Measurements from ENCODE around the gene TMEM205.
"Not testable (repeated sequence)": the region's sequence is repeated elsewhere in the genome, so short reads cannot be mapped to it uniquely, and the experiment has no call there.

TMEM205 gene

DNA sequence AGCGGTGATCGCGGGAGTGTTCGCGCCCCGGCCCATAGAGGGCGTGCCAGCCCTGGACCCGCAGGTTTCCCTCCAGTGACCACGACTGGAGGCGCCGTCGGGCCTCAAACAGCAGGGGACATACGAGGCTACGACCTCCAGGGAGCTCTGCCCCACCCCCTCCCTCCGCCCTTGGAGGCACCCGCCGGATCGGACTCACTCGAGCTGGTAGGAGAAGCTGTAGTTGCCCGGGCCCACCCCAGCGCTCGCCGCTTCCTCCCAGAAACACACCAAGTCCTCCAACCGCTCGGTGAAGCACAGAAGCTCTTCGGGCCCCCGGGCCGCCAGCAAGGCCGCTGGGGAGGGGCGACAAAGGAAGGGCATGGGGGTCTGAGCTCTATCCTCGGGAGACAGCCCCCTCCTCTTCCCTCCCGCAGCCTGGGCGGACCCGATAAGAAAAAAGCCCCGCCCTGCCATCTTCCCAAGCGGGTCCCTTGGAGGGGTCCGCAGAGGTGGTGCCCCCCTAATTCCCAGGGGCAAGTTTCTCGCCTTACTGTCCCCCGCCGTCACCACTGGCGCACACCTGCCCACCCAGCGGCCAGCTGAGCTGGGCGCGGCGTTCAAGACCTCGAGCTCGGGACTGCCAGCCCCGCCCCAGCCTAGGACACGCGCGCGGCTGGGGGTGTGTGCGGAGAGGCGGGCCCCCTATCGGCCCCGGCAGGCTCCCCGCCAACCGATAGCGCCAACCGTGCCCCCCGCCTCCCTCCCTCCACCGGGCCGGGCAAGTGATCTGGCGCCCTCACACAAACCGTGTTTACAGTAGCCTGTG lies 37.0 kb upstream of the TMEM205 start:
- H3K27ac ChIP-seq (ENCODE audit: insufficient read depth in 1 of 2, low read depth in 1 of 2, low read length in 2 of 2, poor library complexity in 1 of 2, severe bottlenecking in 2 of 2), result peak overlapping the region in 1 of 2 experiments; percentile 54
- peaks cover 8 to 55% (median 50%) of the 10 kb centered on the region in 4 experiments for H3K4me1 ChIP-seq (ENCODE audit: control extremely low read depth in 1 of 4, control insufficient read depth in 4 of 4, insufficient read depth in 4 of 4, low read length in 3 of 4)

DNA sequence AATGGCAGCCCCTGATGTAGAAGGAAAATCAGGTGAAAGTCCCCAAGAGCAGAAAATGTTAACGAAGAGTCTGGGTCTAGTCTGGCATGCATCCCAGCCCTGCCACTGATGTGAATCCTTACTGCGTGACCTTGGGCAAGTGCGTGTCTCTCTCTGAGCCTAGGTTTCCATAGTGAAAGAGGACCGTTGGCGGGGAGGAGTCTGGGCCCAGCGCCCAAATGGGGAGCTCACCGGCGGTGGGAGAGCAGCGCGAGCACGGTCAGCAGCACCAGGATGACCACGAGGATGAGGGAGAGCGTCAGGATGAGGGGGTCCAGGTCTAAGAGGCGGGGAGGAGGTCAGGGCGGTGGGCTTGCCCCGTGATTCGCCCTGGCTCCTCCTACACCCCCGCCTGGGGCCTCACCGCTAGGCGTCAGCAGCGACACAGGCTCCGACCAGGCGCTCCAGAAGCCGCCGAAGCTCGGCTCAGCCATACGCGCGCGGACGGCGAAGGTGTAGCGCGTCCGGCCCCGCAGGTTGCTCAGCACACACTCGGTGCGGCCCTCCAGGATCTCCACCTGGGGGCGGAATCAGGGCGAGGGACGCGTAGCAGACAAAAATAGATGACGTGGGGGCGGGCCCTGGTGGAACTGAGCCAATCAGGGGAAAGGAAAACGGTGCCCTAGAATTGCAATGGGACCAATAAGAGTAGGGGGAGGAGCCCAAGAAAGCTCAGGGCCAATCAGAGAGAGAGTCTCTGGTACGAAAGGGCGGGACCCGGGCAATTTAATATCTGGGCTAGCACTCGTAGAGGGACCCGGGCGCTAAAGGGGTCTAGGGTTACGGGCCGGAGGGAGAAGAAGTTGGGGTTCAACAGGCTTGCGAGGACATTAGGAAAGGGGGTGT lies 34.8 kb upstream of the TMEM205 start:
- Histone ChIP-seq H3K36me3 (ENCODE audit: control insufficient read depth in 4 of 4, insufficient read depth in 4 of 4, low read length in 3 of 4) (no peaks in the 10 kb centered on the region), H3K9me3 (ENCODE audit: control extremely low read depth in 1 of 5, control insufficient read depth in 4 of 5, insufficient read depth in 2 of 5, low read depth in 1 of 5, low read length in 4 of 5) (no peaks in the 10 kb centered on the region), H3K4me1 (ENCODE audit: control extremely low read depth in 1 of 4, control insufficient read depth in 4 of 4, insufficient read depth in 4 of 4, low read length in 3 of 4) (peaks cover 13 to 66% (median 61%) of the 10 kb centered on the region in 4 experiments), H3K27me3 (replicated peaks in 2 of 5; ENCODE audit: control insufficient read depth in 4 of 5, insufficient read depth in 5 of 5, low read length in 4 of 5) (peaks cover 0 to 6% (median 0%) of the 10 kb centered on the region in 5 experiments), H3K4me3 (ENCODE audit: control insufficient read depth in 1 of 7, extremely low read depth in 1 of 7, insufficient read depth in 4 of 7, low read depth in 2 of 7, low read length in 6 of 7) (peak overlapping the region; percentile 47 to 87 (median 71)), H3K27ac (ENCODE audit: insufficient read depth in 1 of 2, low read depth in 1 of 2, low read length in 2 of 2, poor library complexity in 1 of 2, severe bottlenecking in 2 of 2) (peak overlapping the region; percentile 50 to 80)
- peak; percentile 96 to 98 (median 97) for DNase-seq
- ChIA-PET POLR2A (interaction anchor here (0.6 to 1.0 kb wide), 3 partner anchors 35 to 1632 kb away, joined by 3 to 6 read pairs (median 4); partner anchors contain the start of genes CCDC159, RAB3D and TMEM205), CTCF (interaction anchor here (0.7 to 6.0 kb wide), 28 partner anchors 10 to 104 kb away, joined by 3 to 36 read pairs (median 4); partner anchors contain the start of genes CCDC159, ODAD3, PRKCSH and RAB3D)
- WGBS (ENCODE audit: insufficient coverage), result 1% methylated on average over 49 of the region's 54 CpGs

More for the DNA sequence above, 37.0 kb upstream of the TMEM205 start:
- Histone ChIP-seq H3K9me3 (ENCODE audit: control extremely low read depth in 1 of 5, control insufficient read depth in 4 of 5, insufficient read depth in 2 of 5, low read depth in 1 of 5, low read length in 4 of 5) (no peaks in the 10 kb centered on the region), H3K4me3 (ENCODE audit: control insufficient read depth in 1 of 7, extremely low read depth in 1 of 7, insufficient read depth in 4 of 7, low read depth in 2 of 7, low read length in 6 of 7) (peak overlapping the region; percentile 24 to 67 (median 54)), H3K36me3 (ENCODE audit: control insufficient read depth in 4 of 4, insufficient read depth in 4 of 4, low read length in 3 of 4) (no peaks in the 10 kb centered on the region), H3K27me3 (replicated peaks in 2 of 5; ENCODE audit: control insufficient read depth in 4 of 5, insufficient read depth in 5 of 5, low read length in 4 of 5) (peaks cover 0 to 6% (median 0%) of the 10 kb centered on the region in 5 experiments)
- ChIA-PET POLR2A (interaction anchor here (1.6 kb wide), 1 partner anchor 39 kb away, joined by 5 read pairs; no protein-coding TSS in a partner anchor), CTCF (interaction anchor here (0.6 to 6.0 kb wide), 21 partner anchors 8 to 100 kb away, joined by 3 to 36 read pairs (median 4); partner anchors contain the start of genes RGL3 and SWSAP1)
- peak; percentile 81 to 85 (median 82) for DNase-seq
- WGBS (ENCODE audit: insufficient coverage), result 0% methylated on average over 45 of the region's 65 CpGs

DNA sequence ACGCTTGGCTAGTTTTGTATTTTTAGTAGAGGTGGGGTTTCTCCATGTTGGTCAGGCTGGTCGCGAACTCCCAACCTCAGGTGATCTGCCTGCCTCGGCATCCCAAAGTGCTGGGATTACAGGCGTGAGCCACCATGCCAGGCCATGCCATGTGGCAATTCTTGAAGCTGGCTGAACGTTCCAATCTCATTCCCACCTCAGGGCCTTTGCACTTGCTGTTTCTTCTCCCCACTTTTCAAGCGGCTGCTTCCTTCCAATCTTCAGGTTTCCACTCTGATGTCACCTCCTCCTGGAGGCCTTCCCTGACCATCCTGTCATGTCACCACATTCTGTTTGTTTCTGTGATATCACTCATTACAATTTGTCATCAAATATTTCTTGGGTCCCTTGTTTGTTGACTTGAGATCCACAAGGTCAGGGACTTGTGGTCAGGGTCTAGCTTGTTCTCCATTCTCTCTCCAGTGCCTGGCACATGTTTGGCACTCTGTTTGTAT lies 33.8 kb upstream of the TMEM205 start:
- Histone ChIP-seq H3K9me3 (ENCODE audit: control extremely low read depth in 1 of 5, control insufficient read depth in 4 of 5, insufficient read depth in 2 of 5, low read depth in 1 of 5, low read length in 4 of 5) (no peaks in the 10 kb centered on the region), H3K27me3 (replicated peaks in 2 of 5; ENCODE audit: control insufficient read depth in 4 of 5, insufficient read depth in 5 of 5, low read length in 4 of 5) (peaks cover 0 to 6% (median 0%) of the 10 kb centered on the region in 5 experiments), H3K27ac (ENCODE audit: insufficient read depth in 1 of 2, low read depth in 1 of 2, low read length in 2 of 2, poor library complexity in 1 of 2, severe bottlenecking in 2 of 2) (no peak overlapping the region), H3K4me1 (ENCODE audit: control extremely low read depth in 1 of 4, control insufficient read depth in 4 of 4, insufficient read depth in 4 of 4, low read length in 3 of 4) (peaks cover 15 to 76% (median 69%) of the 10 kb centered on the region in 4 experiments), H3K4me3 (ENCODE audit: control insufficient read depth in 1 of 7, extremely low read depth in 1 of 7, insufficient read depth in 4 of 7, low read depth in 2 of 7, low read length in 6 of 7) (no peak overlapping the region), H3K36me3 (ENCODE audit: control insufficient read depth in 4 of 4, insufficient read depth in 4 of 4, low read length in 3 of 4) (no peaks in the 10 kb centered on the region)
- WGBS (ENCODE audit: insufficient coverage), result 98% methylated on average over 6 of the region's 7 CpGs
- ChIA-PET CTCF (interaction anchor here (0.8 to 6.0 kb wide), 14 partner anchors 27 to 103 kb away, joined by 3 to 36 read pairs (median 6); partner anchors contain the start of gene RGL3), POLR2A (no interaction called here)
- peak in 1 of 3 donors; percentile 14 for DNase-seq

DNA sequence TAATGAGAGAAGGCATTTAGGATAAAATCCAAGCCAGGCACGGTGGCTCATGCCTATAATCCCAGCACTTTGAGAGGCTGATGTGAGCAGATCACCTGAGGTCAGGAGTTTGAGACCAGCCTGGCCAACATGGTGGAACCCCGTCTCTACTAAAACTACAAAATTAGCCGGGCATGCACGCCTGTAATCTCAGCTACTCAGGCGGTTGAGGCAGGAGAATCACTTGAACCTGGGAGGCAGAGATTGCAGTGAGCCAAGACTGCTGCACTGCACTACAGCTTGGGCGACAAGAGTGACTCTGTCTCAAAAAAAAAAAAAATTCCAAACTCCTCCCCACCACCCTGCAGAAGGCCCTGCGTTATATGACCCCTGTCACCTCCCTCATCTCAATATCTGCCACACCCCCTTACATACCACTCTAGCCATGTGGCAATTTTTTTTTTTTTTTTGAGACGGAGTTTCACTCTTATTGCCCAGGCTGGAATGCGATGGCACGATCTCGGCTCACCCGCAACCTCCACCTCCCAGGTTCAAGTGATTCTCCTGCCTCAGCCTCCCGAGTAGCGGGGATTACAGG lies 33.3 kb upstream of the TMEM205 start:
- 91% methylated on average over 6 of the region's 14 CpGs for WGBS (ENCODE audit: insufficient coverage)
- H3K27me3 ChIP-seq (replicated peaks in 2 of 5; ENCODE audit: control insufficient read depth in 4 of 5, insufficient read depth in 5 of 5, low read length in 4 of 5); H3K4me3 ChIP-seq (ENCODE audit: control insufficient read depth in 1 of 7, extremely low read depth in 1 of 7, insufficient read depth in 4 of 7, low read depth in 2 of 7, low read length in 6 of 7); H3K9me3 ChIP-seq (ENCODE audit: control extremely low read depth in 1 of 5, control insufficient read depth in 4 of 5, insufficient read depth in 2 of 5, low read depth in 1 of 5, low read length in 4 of 5); H3K36me3 ChIP-seq (ENCODE audit: control insufficient read depth in 4 of 4, insufficient read depth in 4 of 4, low read length in 3 of 4); POLR2A ChIA-PET; H3K27ac ChIP-seq (ENCODE audit: insufficient read depth in 1 of 2, low read depth in 1 of 2, low read length in 2 of 2, poor library complexity in 1 of 2, severe bottlenecking in 2 of 2): not testable (repeated sequence)
- peak in 1 of 3 donors; percentile 15 for DNase-seq
- H3K4me1 ChIP-seq (ENCODE audit: control extremely low read depth in 1 of 4, control insufficient read depth in 4 of 4, insufficient read depth in 4 of 4, low read length in 3 of 4), result peaks cover 15 to 75% (median 70%) of the 10 kb centered on the region in 4 experiments
- CTCF ChIA-PET, result interaction anchor here (1.4 to 6.0 kb wide), 7 partner anchors 8 to 104 kb away, joined by 4 to 36 read pairs (median 8); no protein-coding TSS in a partner anchor

DNA sequence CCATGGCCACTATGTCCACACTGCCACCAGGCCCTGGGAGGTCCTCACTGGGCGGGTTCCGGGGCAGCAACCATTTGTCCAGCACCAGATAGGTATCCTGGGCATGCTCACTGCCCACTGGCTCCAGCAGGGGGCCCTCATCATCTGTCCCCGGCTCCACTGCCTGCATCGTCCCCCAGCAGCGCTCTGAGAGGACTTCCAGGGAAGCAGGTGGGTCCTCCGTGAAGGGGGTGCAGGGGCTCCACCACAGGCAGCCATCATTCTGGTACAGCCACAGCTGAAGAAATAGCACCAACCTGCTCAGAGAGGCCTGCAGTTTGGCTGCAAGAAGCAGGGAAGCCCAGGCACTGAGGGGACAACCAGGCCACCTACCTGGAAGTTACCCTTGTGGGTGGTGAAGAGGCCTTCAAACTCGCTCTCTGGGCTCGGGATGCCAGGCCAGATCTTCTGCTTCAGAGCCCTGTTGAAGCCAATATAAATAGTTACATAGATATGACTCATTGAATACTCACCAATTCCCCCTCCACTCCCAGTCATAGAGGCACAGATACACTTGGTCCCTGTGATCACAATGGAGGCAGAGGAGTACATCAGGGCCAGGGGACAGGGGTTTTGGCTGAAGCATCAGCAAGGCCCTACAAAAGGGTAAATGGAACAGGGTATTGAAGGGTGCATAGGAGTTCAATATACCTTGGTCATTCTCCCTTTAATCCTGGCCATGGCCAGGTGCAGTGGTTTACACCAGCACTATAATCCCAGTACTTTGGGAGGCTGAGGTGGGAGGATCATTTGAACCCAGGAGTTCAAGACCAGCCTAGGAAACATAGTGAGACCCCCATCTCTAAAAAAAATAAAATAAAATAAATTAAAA lies 32.5 kb upstream of the TMEM205 start:
- no peaks in the 10 kb centered on the region for H3K9me3 ChIP-seq (ENCODE audit: control extremely low read depth in 1 of 5, control insufficient read depth in 4 of 5, insufficient read depth in 2 of 5, low read depth in 1 of 5, low read length in 4 of 5)
- ChIA-PET POLR2A (interaction anchor here (0.7 kb wide), 1 partner anchor 66 kb away, joined by 3 read pairs; no protein-coding TSS in a partner anchor), CTCF (interaction anchor here (1.0 to 3.1 kb wide), 17 partner anchors 9 to 107 kb away, joined by 3 to 18 read pairs (median 5); partner anchors contain the start of gene TSPAN16)
- peaks cover 0 to 6% (median 0%) of the 10 kb centered on the region in 5 experiments for H3K27me3 ChIP-seq (replicated peaks in 2 of 5; ENCODE audit: control insufficient read depth in 4 of 5, insufficient read depth in 5 of 5, low read length in 4 of 5)
- peaks cover 19 to 76% (median 70%) of the 10 kb centered on the region in 4 experiments for H3K4me1 ChIP-seq (ENCODE audit: control extremely low read depth in 1 of 4, control insufficient read depth in 4 of 4, insufficient read depth in 4 of 4, low read length in 3 of 4)
- no peak overlapping the region for H3K4me3 ChIP-seq (ENCODE audit: control insufficient read depth in 1 of 7, extremely low read depth in 1 of 7, insufficient read depth in 4 of 7, low read depth in 2 of 7, low read length in 6 of 7)
- 39% methylated on average over 4 of the region's 8 CpGs for WGBS (ENCODE audit: insufficient coverage)
- H3K27ac ChIP-seq (ENCODE audit: insufficient read depth in 1 of 2, low read depth in 1 of 2, low read length in 2 of 2, poor library complexity in 1 of 2, severe bottlenecking in 2 of 2), result no peak overlapping the region
- DNase-seq, result peak; percentile 38 to 62 (median 60)
- no peaks in the 10 kb centered on the region for H3K36me3 ChIP-seq (ENCODE audit: control insufficient read depth in 4 of 4, insufficient read depth in 4 of 4, low read length in 3 of 4)

Measured in common myeloid progenitor, CD34-positive (primary cell).